Measurements from ENCODE around the gene NECTIN4. TPM values are rescaled to one million over a fixed set of nuclear protein-coding genes. Genes with fewer than 3 reads are reported as not detected.
"Not testable (repeated sequence)": the region's sequence is repeated elsewhere in the genome, so short reads cannot be mapped to it uniquely, and the experiment has no call there.

NECTIN4 gene
- total RNA-seq, 1 donor from 2014 or later, result not detected

- intact Hi-C loops (cut with micrococcal nuclease), result loop anchor here (5.0 kb wide), 1 partner anchor 327 kb away; no protein-coding TSS in a partner anchor
These were observed 23.7 kb downstream of the NECTIN4 start for GRCh38 chr1:161065681-161066080.

DNA sequence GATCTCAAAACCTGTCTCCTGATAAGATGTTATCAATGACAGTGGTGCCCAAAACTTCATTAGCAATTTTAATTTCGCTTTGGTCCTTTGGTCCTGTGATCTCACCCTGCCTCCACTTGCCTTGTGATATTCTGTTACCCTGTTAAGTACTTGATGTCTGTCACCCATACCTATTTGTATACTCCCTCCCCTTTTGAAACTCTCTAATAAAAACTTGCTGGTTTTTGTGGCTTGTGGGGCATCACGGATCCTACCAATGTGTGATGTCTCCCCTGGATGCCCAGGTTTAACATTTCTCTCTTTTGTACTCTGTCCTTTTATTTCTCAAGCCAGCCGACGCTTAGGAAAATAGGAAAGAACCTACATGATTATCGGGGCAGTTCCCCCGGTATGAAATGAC is 25.4 kb downstream of the NECTIN4 start:
- intact Hi-C loops (cut with micrococcal nuclease), result not testable (repeated sequence)

DNA sequence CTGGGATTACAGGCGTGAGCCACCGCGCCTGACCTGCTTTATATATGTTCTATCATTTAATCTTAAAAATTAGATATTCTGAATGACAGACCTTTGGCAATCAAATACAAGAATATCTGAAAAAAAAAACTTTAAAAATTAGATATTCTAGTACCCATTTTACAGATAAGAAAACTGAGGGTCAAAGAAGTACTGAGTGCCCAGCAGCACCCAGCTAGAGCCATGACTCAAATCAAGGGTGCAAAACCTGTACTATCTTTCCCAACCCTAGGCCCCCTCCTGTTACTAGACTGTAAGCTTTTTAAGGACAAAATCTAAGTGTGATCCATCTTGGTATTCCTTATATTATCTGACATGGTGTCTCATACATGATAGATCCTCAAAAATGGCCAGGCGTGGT is 27.9 kb downstream of the NECTIN4 start:
- intact Hi-C loops (cut with micrococcal nuclease), result no loop called here

DNA sequence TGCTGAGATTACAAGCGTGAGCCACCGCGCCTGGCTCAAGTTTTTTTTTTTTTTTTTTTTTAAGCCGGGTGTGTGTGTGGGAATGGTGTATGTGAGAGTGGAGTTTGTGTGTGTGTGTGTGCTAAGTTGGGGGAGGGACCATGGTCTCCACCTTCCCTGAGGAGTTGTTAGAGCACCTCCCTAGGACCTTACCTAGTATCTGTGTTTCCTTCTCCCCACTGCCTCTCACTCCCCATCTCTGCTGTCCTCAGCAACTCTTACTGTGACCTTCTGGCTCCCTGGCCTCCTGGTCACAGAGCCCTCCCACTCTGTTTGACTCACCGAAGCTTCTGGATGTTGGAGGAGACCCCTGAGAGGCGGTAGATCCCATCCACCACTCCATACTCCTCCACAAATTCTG is 30.1 kb downstream of the NECTIN4 start:
- intact Hi-C loops (cut with micrococcal nuclease), result no loop called here

- intact Hi-C loops (cut with micrococcal nuclease), result no loop called here
These were observed 34.6 kb downstream of the NECTIN4 start for GRCh38 chr1:161054805-161055204.

DNA sequence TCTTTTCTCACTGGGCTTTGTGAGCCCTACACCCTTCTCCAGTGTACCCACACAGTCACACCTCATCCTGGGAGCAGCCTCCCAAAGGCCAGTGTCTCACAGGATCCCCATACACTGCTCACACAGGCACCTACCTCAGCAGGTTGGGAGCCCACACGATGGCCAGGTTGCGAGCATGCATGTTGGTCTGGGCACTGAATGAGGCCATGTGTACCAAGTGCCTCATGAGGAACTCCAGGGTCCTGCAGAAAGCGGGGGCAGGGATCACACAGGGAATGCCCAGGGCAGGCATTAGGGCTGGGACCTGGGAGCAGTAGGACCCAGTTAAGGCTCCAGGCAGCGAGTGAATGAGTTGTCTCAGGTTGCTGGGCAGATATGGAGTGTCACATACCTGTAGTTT is 35.1 kb downstream of the NECTIN4 start:
- intact Hi-C loops (cut with micrococcal nuclease), result no loop called here

- intact Hi-C loops (cut with micrococcal nuclease), result no loop called here
These were observed 36.5 kb downstream of the NECTIN4 start for GRCh38 chr1:161052899-161053298.

DNA sequence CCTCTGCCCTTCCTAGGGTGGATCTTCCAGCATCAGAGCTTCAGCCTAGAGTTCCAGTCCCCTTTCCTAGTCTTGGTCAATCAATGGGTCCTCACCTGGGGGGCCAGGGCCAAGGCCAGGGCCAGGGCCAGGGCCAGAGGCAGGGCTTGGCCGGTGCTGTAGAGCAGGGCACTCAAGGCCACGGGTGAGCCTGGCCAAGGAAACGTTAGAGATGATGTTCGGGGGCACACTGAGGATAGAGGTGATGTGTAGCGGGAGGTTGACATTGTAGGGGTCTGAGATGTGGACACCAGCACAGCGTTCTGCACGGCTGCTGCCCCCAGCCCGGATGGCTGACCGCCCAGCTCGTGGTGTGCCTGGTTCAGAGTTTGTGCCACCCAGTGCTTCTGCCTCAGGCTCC is 38.1 kb downstream of the NECTIN4 start:
- intact Hi-C loops (cut with micrococcal nuclease), result no loop called here

DNA sequence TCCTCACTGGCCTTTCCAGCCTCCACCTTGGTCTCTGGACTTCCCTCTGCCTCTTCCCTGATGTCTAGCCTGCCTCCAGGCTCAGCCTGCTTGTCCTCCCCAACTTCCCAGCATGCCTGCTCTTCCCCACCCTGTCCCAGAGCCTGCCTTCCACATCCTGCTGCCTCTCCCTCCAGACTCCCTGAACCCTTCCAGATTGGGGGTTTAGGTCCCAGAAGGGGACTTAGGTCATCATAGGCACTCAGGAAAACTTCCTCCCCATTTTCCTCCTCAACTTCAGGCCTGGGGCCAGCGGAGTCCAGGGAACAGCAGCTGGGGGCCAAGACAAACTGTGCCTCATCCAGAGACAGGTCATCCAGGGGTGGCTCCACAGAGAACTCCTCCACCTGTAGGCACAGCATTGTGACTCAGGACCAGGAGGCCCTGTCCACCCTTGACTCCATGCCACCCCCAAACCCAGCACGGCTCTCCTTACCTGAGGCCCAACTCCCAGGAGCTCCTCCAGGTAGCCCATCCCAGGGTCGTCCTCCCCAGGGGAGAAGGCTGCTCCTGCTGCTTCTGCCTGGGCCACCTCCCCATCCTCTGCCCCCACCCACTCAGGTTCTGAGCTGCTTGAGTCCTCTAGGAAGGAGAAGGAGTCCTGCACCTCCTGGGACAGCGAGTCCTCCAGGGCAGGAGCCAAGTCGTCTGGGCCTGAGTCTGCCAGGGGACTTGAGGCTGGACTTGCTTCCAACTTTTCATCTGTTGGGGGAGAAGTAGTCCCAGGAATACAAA is 40.2 kb downstream of the NECTIN4 start:
- intact Hi-C loops (cut with micrococcal nuclease), result loop anchor here (5.0 to 10.0 kb wide), 4 partner anchors 178 to 787 kb away; partner anchors contain the start of genes COPA, DCAF8, MPZ and NCSTN

GRCh38 chr1:161047436-161048420 is 41.6 kb downstream of the NECTIN4 start:
- intact Hi-C loops (cut with micrococcal nuclease), result loop anchor here (2.0 to 10.0 kb wide), 5 partner anchors 180 to 785 kb away; partner anchors contain the start of genes COPA, DCAF8, MPZ and NCSTN

- intact Hi-C loops (cut with micrococcal nuclease), result loop anchor here (1.0 to 10.0 kb wide), 8 partner anchors 8 to 784 kb away; partner anchors contain the start of genes COPA, DCAF8, DEDD and MPZ
These were observed 42.6 kb downstream of the NECTIN4 start for GRCh38 chr1:161046605-161047228.

- intact Hi-C loops (cut with micrococcal nuclease), result loop anchor here (1.0 to 10.0 kb wide), 15 partner anchors 8 to 784 kb away; partner anchors contain the start of genes COPA, DCAF8, DEDD and F11R
These were observed 43.4 kb downstream of the NECTIN4 start, which contains the start of gene USF1 for GRCh38 chr1:161045736-161046604. Gene USF1, minus strand, starts transcription at chr1:161045977. Its CDS starts 2,702 bp downstream, at chr1:161043275.

DNA sequence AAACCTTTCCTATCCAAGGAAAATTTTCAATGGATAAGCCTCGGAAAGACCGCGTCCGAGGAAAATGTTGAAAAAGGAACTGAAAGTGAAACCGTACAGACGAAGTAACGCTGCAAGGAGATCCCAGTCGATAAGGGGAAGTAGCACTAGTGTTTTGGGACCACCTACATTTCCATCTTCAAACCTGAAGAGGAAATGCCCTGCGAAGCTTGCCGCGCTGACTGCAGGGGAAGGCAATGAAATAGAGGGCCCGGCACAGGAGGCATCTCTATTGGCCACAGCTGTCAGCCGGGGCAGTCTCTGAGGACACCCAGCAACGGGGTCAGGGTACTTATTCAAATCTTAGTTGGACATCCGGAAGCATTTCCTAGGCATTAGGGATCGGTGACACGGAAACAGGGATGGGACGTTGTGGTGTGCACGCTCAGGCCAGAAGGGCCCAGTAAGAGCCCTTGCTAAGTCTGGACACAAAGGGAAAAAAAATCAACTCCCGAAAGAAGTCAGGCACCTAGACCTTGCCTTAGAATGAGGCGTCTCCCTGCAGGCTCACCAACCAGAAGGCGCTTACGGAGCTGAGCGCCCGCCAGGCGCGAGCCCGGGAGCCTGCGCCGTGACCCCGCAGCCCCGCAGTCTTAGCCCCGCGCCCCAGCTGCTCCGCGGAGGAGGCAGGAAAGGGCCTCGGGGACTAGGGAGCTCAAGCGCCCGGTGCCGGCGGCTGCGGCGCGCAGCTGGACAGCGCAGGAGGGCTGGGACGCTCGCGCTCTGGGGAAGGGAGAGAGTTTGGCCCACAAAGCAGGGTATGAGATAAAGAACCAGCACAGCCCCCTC is 44.2 kb downstream of the NECTIN4 start:
- intact Hi-C loops (cut with micrococcal nuclease), result loop anchor here (1.0 to 10.0 kb wide), 11 partner anchors 23 to 783 kb away; partner anchors contain the start of genes COPA, DCAF8, F11R and MPZ

DNA sequence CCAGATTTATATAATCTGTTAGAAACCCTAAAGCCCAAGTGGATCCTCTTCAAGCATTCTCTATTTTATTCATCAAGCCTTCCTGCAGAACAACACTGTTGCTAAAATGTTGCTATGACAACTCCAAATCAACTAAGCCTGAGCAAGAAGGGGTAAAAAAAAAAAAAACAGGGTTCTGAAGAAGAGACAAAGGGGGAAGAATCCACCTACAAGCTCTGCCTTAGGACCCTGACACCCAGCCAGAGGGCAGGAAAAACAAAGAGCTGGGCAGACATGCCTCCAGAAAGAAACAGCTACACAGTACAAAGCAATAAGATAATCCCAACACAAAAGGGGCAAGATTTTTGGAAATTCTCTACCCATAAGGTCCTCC is 44.8 kb downstream of the NECTIN4 start:
- intact Hi-C loops (cut with micrococcal nuclease), result loop anchor here (2.0 to 10.0 kb wide), 3 partner anchors 54 to 700 kb away; partner anchors contain the start of genes COPA, MPZ and NCSTN

- intact Hi-C loops (cut with micrococcal nuclease), result no loop called here
These were observed 49.8 kb downstream of the NECTIN4 start for GRCh38 chr1:161039546-161039945.

- intact Hi-C loops (cut with micrococcal nuclease), result no loop called here
These were observed 50.2 kb downstream of the NECTIN4 start for GRCh38 chr1:161039154-161039545.

DNA sequence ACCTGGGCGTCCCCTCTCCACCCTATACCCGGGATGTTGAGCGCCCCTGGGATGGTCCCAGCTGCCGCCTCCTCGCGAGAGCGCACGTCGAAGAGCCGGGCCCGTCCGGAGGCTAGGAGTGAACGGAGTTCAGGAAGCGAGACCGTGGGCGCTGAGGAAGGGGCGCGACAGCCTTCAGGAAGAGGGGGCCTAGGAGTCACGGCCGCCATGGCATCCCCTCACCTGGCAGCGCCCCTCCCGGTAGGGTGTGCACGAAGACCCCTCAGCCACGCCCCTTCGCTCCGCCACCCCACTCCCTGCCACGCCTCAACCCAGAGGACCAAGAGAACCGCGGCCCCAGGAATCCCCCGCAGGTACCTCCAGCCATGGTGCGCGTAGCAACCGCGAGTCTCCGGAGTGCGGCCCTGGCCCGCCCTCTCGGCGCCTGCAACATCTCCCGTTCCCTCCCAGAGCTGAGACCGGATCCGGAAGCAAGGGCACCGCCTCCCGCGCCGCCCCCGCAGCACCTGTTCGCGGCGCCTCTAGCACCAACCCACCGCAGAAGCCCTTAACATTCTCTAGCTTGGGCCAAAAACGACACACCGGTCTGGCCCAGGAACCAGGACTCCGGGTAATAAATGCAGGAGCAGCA is 50.7 kb downstream of the NECTIN4 start, which contains the start of gene TSTD1:
TSS of gene TSTD1 (minus strand) at position 442 of the 631 bp plus-strand sequence. CDS start at position 367, 75 bp downstream.
- intact Hi-C loops (cut with micrococcal nuclease), result loop anchor here (1.0 kb wide), 1 partner anchor 8 kb away; no protein-coding TSS in a partner anchor

Measured in T-helper 1 cell treated with Interleukin-12 subunit alpha and Interleukin-12 subunit beta and Interleukin-4 antibody, amounts not matched to agents 30 ng/mL and 1 ng/mL, for 36 hours (primary cell).